ENCODE data around the gene PRSS1. TPM values are rescaled to one million over a fixed set of nuclear protein-coding genes. Genes with fewer than 3 reads are reported as not detected.

PRSS1 gene
- total and polyA plus RNA-seq, 5 experiments from 2014 or later = not detected

GRCh38 chr7:142777318-142777717 lies 28.0 kb downstream of the PRSS1 start:
- Mint-ChIP-seq H3K36me3 (no peaks in the 10 kb centered on the region), H3K4me1 (peaks cover 0 to 10% (median 2%) of the 10 kb centered on the region in 4 donors), H3K27ac (no peak overlapping the region), H3K27me3 (no peaks in the 10 kb centered on the region), H3K4me3 (no peak overlapping the region), H3K9me3 (no peaks in the 10 kb centered on the region)
- POLR2A ChIA-PET = no interaction called here
- no peak for ATAC-seq
- no peak for DNase-seq

- H3K27ac Mint-ChIP-seq = peak overlapping the region; percentile 85 to 100 (median 99)
- no peaks in the 10 kb centered on the region for H3K27me3 Mint-ChIP-seq
- no peaks in the 10 kb centered on the region for H3K9me3 Mint-ChIP-seq
- peaks cover 2 to 34% (median 7%) of the 10 kb centered on the region in 4 donors for H3K4me1 Mint-ChIP-seq
- H3K36me3 Mint-ChIP-seq = peaks cover 1 to 12% (median 10%) of the 10 kb centered on the region in 3 donors
- peak; percentile 61 to 90 (median 75) for DNase-seq
- POLR2A ChIA-PET = interaction anchor here (0.5 to 22.1 kb wide), 8 partner anchors 15 to 597 kb away, joined by 3 to 3070 read pairs (median 16); no protein-coding TSS in a partner anchor
- H3K4me3 Mint-ChIP-seq = peak overlapping the region; percentile 70 to 87 (median 84)
- peak; percentile 23 to 38 for ATAC-seq
These were observed 33.9 kb downstream of the PRSS1 start for GRCh38 chr7:142782922-142783900.

GRCh38 chr7:142784096-142784495 lies 34.8 kb downstream of the PRSS1 start:
- Mint-ChIP-seq H3K4me3 (peak overlapping the region in 5 of 10 donors; percentile 15 to 99 (median 43)), H3K36me3 (peaks cover 10 to 21% (median 17%) of the 10 kb centered on the region in 3 donors), H3K4me1 (peaks cover 2 to 41% (median 7%) of the 10 kb centered on the region in 4 donors), H3K27ac (peak overlapping the region; percentile 95 to 100 (median 99)), H3K27me3 (no peaks in the 10 kb centered on the region), H3K9me3 (no peaks in the 10 kb centered on the region)
- DNase-seq (no peak), ATAC-seq (no peak)
- POLR2A ChIA-PET = interaction anchor here (0.7 to 22.1 kb wide), 9 partner anchors 14 to 157 kb away, joined by 4 to 3070 read pairs (median 13); no protein-coding TSS in a partner anchor

DNA sequence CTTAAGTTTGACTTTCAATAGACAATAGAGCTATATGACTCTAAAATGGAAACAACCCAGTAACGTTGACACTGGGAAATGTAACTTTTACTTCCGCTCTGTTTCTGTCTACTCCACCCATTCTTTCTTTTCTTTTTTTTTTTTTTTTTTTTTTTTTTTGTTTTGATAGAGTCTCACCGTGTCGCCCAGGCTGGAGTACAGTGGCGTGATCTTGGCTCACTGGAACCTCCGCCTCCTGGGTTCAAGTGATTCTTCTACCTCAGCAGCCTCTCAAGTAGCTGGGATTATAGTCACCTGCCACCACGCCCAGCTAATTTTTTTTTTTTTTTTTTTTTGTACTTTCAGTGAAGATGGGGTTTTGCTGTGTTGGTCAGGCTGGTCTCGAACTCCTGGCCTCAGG lies 35.4 kb downstream of the PRSS1 start:
- peak overlapping the region in 9 of 10 donors; percentile 58 to 99 (median 82) for H3K4me3 Mint-ChIP-seq
- POLR2A ChIA-PET = interaction anchor here (0.6 to 22.1 kb wide), 13 partner anchors 13 to 181 kb away, joined by 3 to 3070 read pairs (median 8); no protein-coding TSS in a partner anchor
- ATAC-seq (peak; percentile 24 to 29), DNase-seq (peak in 7 of 10 donors; percentile 49 to 82 (median 61))
- H3K9me3 Mint-ChIP-seq = peaks cover 0 to 3% (median 0%) of the 10 kb centered on the region in 9 donors
- H3K27me3 Mint-ChIP-seq = no peaks in the 10 kb centered on the region
- H3K4me1 Mint-ChIP-seq = peaks cover 2 to 46% (median 7%) of the 10 kb centered on the region in 4 donors
- H3K27ac Mint-ChIP-seq = peak overlapping the region; percentile 96 to 100 (median 99)
- peaks cover 15 to 27% (median 22%) of the 10 kb centered on the region in 3 donors for H3K36me3 Mint-ChIP-seq

DNA sequence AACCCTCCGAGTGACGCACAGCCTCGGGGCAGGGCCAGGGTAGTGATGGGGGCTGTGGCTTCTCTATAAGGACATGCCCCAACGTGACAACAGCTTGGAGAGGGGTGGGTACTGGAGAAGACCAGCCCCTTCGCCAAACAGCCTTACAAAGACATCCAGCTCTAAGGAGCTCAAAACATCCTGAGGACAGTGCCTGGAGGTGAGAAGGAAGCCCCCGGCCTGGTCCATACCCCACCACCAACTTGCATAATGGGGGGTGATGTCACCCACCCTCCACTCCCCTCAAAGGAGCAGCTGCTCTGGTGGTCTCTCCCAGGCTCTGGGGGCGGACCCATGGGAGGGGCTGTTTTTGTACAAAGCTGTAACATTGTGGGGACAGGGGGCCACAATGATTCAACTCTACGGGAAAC lies 36.6 kb downstream of the PRSS1 start:
- DNase-seq (peak; percentile 52 to 96 (median 82)), ATAC-seq (peak; percentile 72 to 83)
- peaks cover 15 to 39% (median 32%) of the 10 kb centered on the region in 3 donors for H3K36me3 Mint-ChIP-seq
- peaks cover 0 to 53% (median 13%) of the 10 kb centered on the region in 4 donors for H3K4me1 Mint-ChIP-seq
- H3K27me3 Mint-ChIP-seq = no peaks in the 10 kb centered on the region
- H3K9me3 Mint-ChIP-seq = peaks cover 0 to 3% (median 0%) of the 10 kb centered on the region in 9 donors
- H3K27ac Mint-ChIP-seq = peak overlapping the region; percentile 96 to 100 (median 99)
- POLR2A ChIA-PET = interaction anchor here (0.6 to 22.1 kb wide), 10 partner anchors 12 to 323 kb away, joined by 3 to 3070 read pairs (median 7); partner anchors contain the start of gene EPHB6
- peak overlapping the region; percentile 64 to 99 (median 91) for H3K4me3 Mint-ChIP-seq

DNA sequence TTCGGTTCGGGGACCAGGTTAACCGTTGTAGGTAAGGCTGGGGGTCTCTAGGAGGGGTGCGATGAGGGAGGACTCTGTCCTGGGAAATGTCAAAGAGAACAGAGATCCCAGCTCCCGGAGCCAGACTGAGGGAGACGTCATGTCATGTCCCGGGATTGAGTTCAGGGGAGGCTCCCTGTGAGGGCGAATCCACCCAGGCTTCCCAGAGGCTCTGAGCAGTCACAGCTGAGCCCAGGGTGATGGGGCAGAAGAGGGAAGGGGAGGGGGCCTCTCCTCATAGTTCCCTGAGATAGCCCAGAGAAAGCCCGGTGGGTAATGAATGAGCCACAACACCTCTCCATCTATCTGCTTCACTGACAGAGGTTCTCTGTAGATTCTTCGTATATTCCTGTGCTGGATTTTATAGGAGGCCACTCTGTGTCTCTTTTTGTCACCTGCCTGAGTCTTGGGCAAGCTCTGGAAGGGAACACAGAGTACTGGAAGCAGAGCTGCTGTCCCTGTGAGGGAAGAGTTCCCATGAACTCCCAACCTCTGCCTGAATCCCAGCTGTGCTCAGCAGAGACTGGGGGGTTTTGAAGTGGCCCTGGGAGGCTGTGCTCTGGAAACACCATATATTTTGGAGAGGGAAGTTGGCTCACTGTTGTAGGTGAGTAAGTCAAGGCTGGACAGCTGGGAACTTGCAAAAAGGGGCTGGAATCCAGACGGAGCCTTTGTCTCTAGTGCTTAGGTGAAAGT lies 37.9 kb downstream of the PRSS1 start:
- H3K27me3 Mint-ChIP-seq = no peaks in the 10 kb centered on the region
- H3K27ac Mint-ChIP-seq = peak overlapping the region; percentile 96 to 100 (median 100)
- peak in 3 of 10 donors; percentile 1 to 7 (median 6) for DNase-seq
- POLR2A ChIA-PET = interaction anchor here (0.6 to 22.1 kb wide), 21 partner anchors 11 to 474 kb away, joined by 3 to 3070 read pairs (median 7); no protein-coding TSS in a partner anchor
- peaks cover 2 to 59% (median 19%) of the 10 kb centered on the region in 4 donors for H3K4me1 Mint-ChIP-seq
- peaks cover 18 to 52% (median 38%) of the 10 kb centered on the region in 3 donors for H3K36me3 Mint-ChIP-seq
- peaks cover 0 to 3% (median 0%) of the 10 kb centered on the region in 9 donors for H3K9me3 Mint-ChIP-seq
- ATAC-seq = no peak
- peak overlapping the region; percentile 86 to 99 (median 96) for H3K4me3 Mint-ChIP-seq

GRCh38 chr7:142787783-142788182 lies 38.5 kb downstream of the PRSS1 start:
- DNase-seq (peak in 3 of 10 donors; percentile 1 to 2 (median 1)), ATAC-seq (no peak)
- peak overlapping the region; percentile 86 to 99 (median 96) for H3K4me3 Mint-ChIP-seq
- peak overlapping the region; percentile 96 to 100 (median 100) for H3K27ac Mint-ChIP-seq
- H3K27me3 Mint-ChIP-seq = no peaks in the 10 kb centered on the region
- H3K9me3 Mint-ChIP-seq = peaks cover 0 to 3% (median 0%) of the 10 kb centered on the region in 9 donors
- POLR2A ChIA-PET = interaction anchor here (0.6 to 22.1 kb wide), 23 partner anchors 10 to 592 kb away, joined by 3 to 3070 read pairs (median 7); no protein-coding TSS in a partner anchor
- peaks cover 18 to 58% (median 43%) of the 10 kb centered on the region in 3 donors for H3K36me3 Mint-ChIP-seq
- H3K4me1 Mint-ChIP-seq = peaks cover 7 to 64% (median 24%) of the 10 kb centered on the region in 4 donors

- peaks cover 0 to 3% (median 0%) of the 10 kb centered on the region in 9 donors for H3K9me3 Mint-ChIP-seq
- H3K27ac Mint-ChIP-seq = peak overlapping the region; percentile 96 to 100 (median 100)
- H3K36me3 Mint-ChIP-seq = peaks cover 18 to 65% (median 46%) of the 10 kb centered on the region in 3 donors
- no peak for ATAC-seq
- POLR2A ChIA-PET = interaction anchor here (0.6 to 22.1 kb wide), 25 partner anchors 9 to 591 kb away, joined by 3 to 3070 read pairs (median 7); no protein-coding TSS in a partner anchor
- H3K4me1 Mint-ChIP-seq = peaks cover 10 to 64% (median 27%) of the 10 kb centered on the region in 4 donors
- H3K4me3 Mint-ChIP-seq = peak overlapping the region; percentile 86 to 99 (median 96)
- no peaks in the 10 kb centered on the region for H3K27me3 Mint-ChIP-seq
- DNase-seq = peak in 3 of 10 donors; percentile 14 to 17 (median 16)
These were observed 39.3 kb downstream of the PRSS1 start for GRCh38 chr7:142788303-142789289.

DNA sequence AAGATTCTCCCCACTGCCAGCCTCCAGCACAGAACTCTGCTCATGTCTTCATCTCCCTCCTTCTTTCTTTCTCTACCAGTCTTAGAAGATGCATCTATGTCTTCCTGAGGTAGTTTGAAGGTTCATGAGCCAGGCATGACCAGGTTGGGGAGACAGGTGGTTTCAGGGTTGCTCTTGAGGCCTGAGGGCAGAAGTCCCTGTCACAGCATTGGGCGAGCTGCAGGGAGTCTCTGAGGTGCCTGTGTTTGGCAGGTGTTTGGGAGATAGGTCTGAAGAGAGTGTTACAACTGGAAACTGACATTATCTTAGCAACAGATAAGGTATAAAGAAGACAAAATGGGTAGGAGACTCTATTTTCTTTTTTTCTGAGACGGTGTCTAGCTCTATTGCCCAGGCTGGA lies 40.2 kb downstream of the PRSS1 start:
- DNase-seq (peak in 3 of 10 donors; percentile 29 to 35 (median 35)), ATAC-seq (peak in 1 of 2 donors; percentile 12)
- POLR2A ChIA-PET = interaction anchor here (0.7 to 22.1 kb wide), 19 partner anchors 9 to 586 kb away, joined by 3 to 3070 read pairs (median 7); no protein-coding TSS in a partner anchor
- peaks cover 18 to 72% (median 48%) of the 10 kb centered on the region in 3 donors for H3K36me3 Mint-ChIP-seq
- no peaks in the 10 kb centered on the region for H3K27me3 Mint-ChIP-seq
- H3K4me3 Mint-ChIP-seq = peak overlapping the region; percentile 86 to 99 (median 96)
- H3K27ac Mint-ChIP-seq = peak overlapping the region; percentile 96 to 100 (median 100)
- peaks cover 0 to 3% (median 0%) of the 10 kb centered on the region in 9 donors for H3K9me3 Mint-ChIP-seq
- H3K4me1 Mint-ChIP-seq = peaks cover 14 to 63% (median 35%) of the 10 kb centered on the region in 4 donors

GRCh38 chr7:142790056-142790455 lies 40.8 kb downstream of the PRSS1 start:
- DNase-seq = peak in 5 of 10 donors; percentile 12 to 66 (median 28)
- peaks cover 17 to 64% (median 41%) of the 10 kb centered on the region in 4 donors for H3K4me1 Mint-ChIP-seq
- peak overlapping the region; percentile 96 to 100 (median 100) for H3K27ac Mint-ChIP-seq
- peaks cover 0 to 3% (median 0%) of the 10 kb centered on the region in 9 donors for H3K9me3 Mint-ChIP-seq
- peak overlapping the region; percentile 86 to 99 (median 96) for H3K4me3 Mint-ChIP-seq
- peaks cover 18 to 72% (median 48%) of the 10 kb centered on the region in 3 donors for H3K36me3 Mint-ChIP-seq
- POLR2A ChIA-PET = interaction anchor here (0.7 to 22.1 kb wide), 10 partner anchors 8 to 477 kb away, joined by 3 to 3070 read pairs (median 11); no protein-coding TSS in a partner anchor
- H3K27me3 Mint-ChIP-seq = no peaks in the 10 kb centered on the region
- peak in 1 of 2 donors; percentile 12 for ATAC-seq

Data from naive thymus-derived CD8-positive, alpha-beta T cell (primary cell).